Adrenal gland (tissue), 12 donors: ENCODE measurements around the gene ADCY2. TPM values are rescaled to one million over a fixed set of nuclear protein-coding genes. Genes with fewer than 3 reads are reported as not detected.

ENCODE experiments used
- DNase-seq, 7 donors: peaks; one replicate each; pipeline ENCODE4 v3.0.0-alpha.2; 2019 to 2020
- H3K27ac ChIP-seq, 5 donors: fragments of 200-600 bp; sonication (generic) in 4 of 5; 1 replicate in 3 of 5; 2 replicates in 2 of 5; pipeline versions ENCODE4 v1.5.1 to v1.8.0; 2016 to 2020; ENCODE audit warnings: mild to moderate bottlenecking in 1 of 5
- H3K27me3 ChIP-seq: fragments of 200-600 bp; 2 replicates; pipeline ENCODE4 v1.8.0; 2021
- H3K36me3 ChIP-seq, 2 donors: fragments of 200-600 bp; replicated peaks in 1 of 2; 1 replicate in 1 of 2; 2 replicates in 1 of 2; pipeline versions ENCODE4 v1.5.1 to v1.8.0; 2018 to 2022
- H3K4me1 ChIP-seq, 2 donors: fragments of 200-600 bp; replicated peaks in 1 of 2; 1 replicate in 1 of 2; 2 replicates in 1 of 2; pipeline versions ENCODE4 v1.5.1 to v1.8.0; 2018 to 2021
- H3K4me3 ChIP-seq, 4 donors: fragments of 200-600 bp; sonication (generic) in 3 of 4; one replicate each; pipeline ENCODE4 v1.5.1; 2016 to 2018
- H3K9me3 ChIP-seq, 3 donors: fragments of 200-600 bp; sonication (generic) in 1 of 3; replicated peaks in 1 of 3; 1 replicate in 2 of 3; 2 replicates in 1 of 3; pipeline versions ENCODE4 v1.5.1 to v1.8.0; 2016 to 2021
- CTCF ChIP-seq, 6 experiments: fragments of 450-650 bp in 4 of 6; fragments of 200-600 bp in 2 of 6; sonication (generic) in 1 of 6; IDR thresholded peaks; 1 replicate in 5 of 6; 2 replicates in 1 of 6; pipeline versions ENCODE4 v1.5.1 to v1.8.0; 2016 to 2021; ENCODE audit warnings: antibody characterized with exemption in 6 of 6, mild to moderate bottlenecking in 2 of 6, moderate library complexity in 1 of 6
- POLR2A ChIP-seq, 2 donors: fragments of 450-650 bp; IDR thresholded peaks; one replicate each; pipeline ENCODE4 v1.6.1; 2017; ENCODE audit warnings: antibody characterized with exemption in 2 of 2, mild to moderate bottlenecking in 2 of 2, moderate library complexity in 1 of 2
- WGBS, 4 donors: extraction: QIAGEN DNeasy Blood & Tissue Kit in 2 of 4; methylation state at CpG; one replicate each; pipeline versions ENCODE4 v1.1.5 to v1.1.7; 2013 to 2017; 5-methylcytosine and 5-hydroxymethylcytosine counted together
- intact Hi-C, 2 donors: fragments of 100-400 bp; cut with DNase I; formaldehyde crosslinking; loops; one replicate each; pipeline versions ENCODE4 v1.14.1 to v1.15.0; 2022 to 2023
- polyA plus RNA-seq, 3 donors: library from polyadenylated mRNA; stranded (reverse); fragments of 200-250 nt in 2 of 3; fragments of 350-450 nt in 1 of 3; fragmentation: Illumina TruSeq in 1 of 3; extraction: RNeasy Lipid Tissue Mini Kit (QIAGEN cat#74804) in 1 of 3; gene quantifications; one replicate each; pipeline ENCODE4 v1.2.3, GENCODE V29; 2013 to 2014
- total RNA-seq, 9 donors: library from RNA; depleted of rRNA in 4 of 9; stranded (reverse); fragments of >200 nt in 4 of 9; fragments of 120-200 nt in 1 of 9; fragmentation: NEBNext Ultra II Directional in 1 of 9; extraction: Animal tissue kit (Norgen Biotek cat#: 25700) in 1 of 9; gene quantifications; one replicate each; pipeline versions ENCODE4 v1.1.0 to v1.2.4, GENCODE V29; 2013 to 2023
- donor health status: healthy with polysubstance abuse.
- donor health status: Bipolar disorder and iron deficiency.
- donor health status: DM: yes; HTN: yes; CAD: no.
- donor health status: DM: no; HTN: no; CAD: no.
- donor health status: DM: no; HTN: no; CAD: no.
- donor health status: DM: yes; HTN: yes; CAD: no.

The ADCY2 gene
- total and polyA plus RNA-seq, 12 donors = 0.85 to 6.6 (median 2.3) TPM

GRCh38 chr5:7803937-7804336, 408.0 kb downstream of the ADCY2 start:
- Histone ChIP-seq H3K27ac (no peak overlapping the region), H3K9me3 (no peaks in the 10 kb centered on the region), H3K4me3 (no peak overlapping the region), H3K27me3 (no peaks in the 10 kb centered on the region), H3K36me3 (no peaks in the 10 kb centered on the region), H3K4me1 (no peaks in the 10 kb centered on the region)
- intact Hi-C loops = no loop called here
- no peak for DNase-seq
- WGBS, 4 donors = 48 to 81% (median 66%) methylated on average over 2 of the region's 2 CpGs
- TF ChIP-seq CTCF (IDR thresholded peaks at IDR 0.05) = no peak
- TF ChIP-seq POLR2A (IDR thresholded peaks at IDR 0.05) = no peak

- 86 to 91% (median 88%) methylated on average over 2 of the region's 2 CpGs for WGBS, 4 donors
- H3K4me1 ChIP-seq = no peaks in the 10 kb centered on the region
- no peak overlapping the region for H3K4me3 ChIP-seq
- intact Hi-C loops = no loop called here
- H3K27me3 ChIP-seq = no peaks in the 10 kb centered on the region
- no peak overlapping the region for H3K27ac ChIP-seq
- DNase-seq = no peak
- TF ChIP-seq CTCF (IDR thresholded peaks at IDR 0.05) (no peak), POLR2A (IDR thresholded peaks at IDR 0.05) (no peak)
- H3K36me3 ChIP-seq = no peaks in the 10 kb centered on the region
- H3K9me3 ChIP-seq = no peaks in the 10 kb centered on the region
Measured at GRCh38 chr5:7805379-7805778, 409.4 kb downstream of the ADCY2 start.

DNA sequence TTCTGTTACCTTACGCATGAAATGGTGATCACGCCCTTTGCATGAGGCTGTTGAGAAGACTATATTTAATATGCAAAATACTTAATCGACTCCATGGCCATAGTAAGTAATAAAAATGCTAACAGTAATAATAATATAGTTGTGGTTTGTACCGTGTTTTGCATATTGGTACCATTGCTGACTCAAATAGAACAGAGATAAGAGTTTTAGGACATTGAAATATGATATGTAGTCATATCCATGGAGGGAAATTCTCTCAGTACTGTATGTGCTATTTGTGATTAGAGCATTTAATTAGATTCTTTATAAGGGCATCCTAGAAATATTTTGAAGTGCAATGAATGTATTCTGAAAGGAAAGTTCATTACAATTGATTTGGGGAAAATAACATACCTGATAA, 413.1 kb downstream of the ADCY2 start:
- WGBS, 4 donors = 82 to 86% (median 83%) methylated on average over 4 of the region's 4 CpGs
- Histone ChIP-seq H3K4me3 (no peak overlapping the region), H3K9me3 (no peaks in the 10 kb centered on the region), H3K4me1 (no peaks in the 10 kb centered on the region), H3K27me3 (no peaks in the 10 kb centered on the region), H3K27ac (no peak overlapping the region), H3K36me3 (no peaks in the 10 kb centered on the region)
- intact Hi-C loops = no loop called here
- TF ChIP-seq CTCF (IDR thresholded peaks at IDR 0.05) (no peak), POLR2A (IDR thresholded peaks at IDR 0.05) (no peak)
- DNase-seq = no peak

GRCh38 chr5:7811715-7812114, 415.8 kb downstream of the ADCY2 start:
- H3K9me3 ChIP-seq = no peaks in the 10 kb centered on the region
- no peak for TF ChIP-seq CTCF (IDR thresholded peaks at IDR 0.05)
- TF ChIP-seq POLR2A (IDR thresholded peaks at IDR 0.05) = no peak
- H3K27ac ChIP-seq = no peak overlapping the region
- WGBS, 4 donors = 60 to 78% (median 65%) methylated on average over 5 of the region's 5 CpGs
- DNase-seq = no peak
- H3K27me3 ChIP-seq = no peaks in the 10 kb centered on the region
- H3K36me3 ChIP-seq = no peaks in the 10 kb centered on the region
- no peak overlapping the region for H3K4me3 ChIP-seq
- peaks cover 0 to 6% of the 10 kb centered on the region in 2 donors for H3K4me1 ChIP-seq
- intact Hi-C loops = no loop called here
